LHCN-M2 (cell line): Measurements from ENCODE around the gene ZAR1L. TPM values are rescaled to one million over a fixed set of nuclear protein-coding genes. Genes with fewer than 3 reads are reported as not detected.
A peak's percentile ranks its signal among the peaks of the same experiment; 100 is the strongest.

Experiments
- DNase-seq: peaks from one replicate; pipeline ENCODE4 v3.0.0-alpha.2; 2012; ENCODE audit warnings: low read depth
- total RNA-seq: library from RNA; depleted of rRNA; stranded (reverse); fragments of >200 nt; gene quantifications from 2 replicates; pipeline ENCODE4 v1.2.3, GENCODE V29; 2014

Gene ZAR1L
- total RNA-seq, 1 experiment from 2014 or later = not detected

- DNase-seq = no peak
Measured at GRCh38 chr13:32302461-32302860, 12.7 kb downstream of the ZAR1L start.

GRCh38 chr13:32300920-32301319, 14.2 kb downstream of the ZAR1L start:
- DNase-seq = no peak

GRCh38 chr13:32300406-32300805, 14.8 kb downstream of the ZAR1L start:
- no peak for DNase-seq

GRCh38 chr13:32299893-32300292, 15.3 kb downstream of the ZAR1L start:
- DNase-seq = no peak

- no peak for DNase-seq
Measured at GRCh38 chr13:32298695-32299094, 16.5 kb downstream of the ZAR1L start.

- DNase-seq = peak; percentile 62
Measured at GRCh38 chr13:32297206-32297605, 18.0 kb downstream of the ZAR1L start.

GRCh38 chr13:32285633-32285965, 29.6 kb downstream of the ZAR1L start:
- no peak for DNase-seq

- DNase-seq = peak; percentile 86
Measured at GRCh38 chr13:32284927-32285632, 30.1 kb downstream of the ZAR1L start.

- DNase-seq = no peak
Measured at GRCh38 chr13:32282096-32282711, 33.0 kb downstream of the ZAR1L start.

GRCh38 chr13:32281096-32281495, 34.1 kb downstream of the ZAR1L start:
- DNase-seq = no peak

GRCh38 chr13:32278426-32278825, 36.7 kb downstream of the ZAR1L start:
- DNase-seq = peak; percentile 55

GRCh38 chr13:32277839-32278238, 37.3 kb downstream of the ZAR1L start:
- DNase-seq = no peak

GRCh38 chr13:32272021-32272683, 43.0 kb downstream of the ZAR1L start:
- peak; percentile 13 for DNase-seq

GRCh38 chr13:32267836-32268439, 47.2 kb downstream of the ZAR1L start:
- no peak for DNase-seq

GRCh38 chr13:32266130-32266529, 49.0 kb downstream of the ZAR1L start:
- DNase-seq = no peak

- no peak for DNase-seq
Measured at GRCh38 chr13:32265726-32266125, 49.4 kb downstream of the ZAR1L start.

GRCh38 chr13:32264407-32264806, 50.8 kb downstream of the ZAR1L start:
- DNase-seq = peak; percentile 74

- no peak for DNase-seq
Measured at GRCh38 chr13:32262619-32263018, 52.5 kb downstream of the ZAR1L start.

GRCh38 chr13:32262165-32262564, 53.0 kb downstream of the ZAR1L start:
- DNase-seq = peak; percentile 40

- peak; percentile 86 for DNase-seq
Measured at GRCh38 chr13:32261567-32261966, 53.6 kb downstream of the ZAR1L start.

GRCh38 chr13:32259116-32259515, 56.0 kb downstream of the ZAR1L start:
- DNase-seq = no peak

- no peak for DNase-seq
Measured at GRCh38 chr13:32257649-32258048, 57.5 kb downstream of the ZAR1L start.

- DNase-seq = no peak
Measured at GRCh38 chr13:32256243-32256642, 58.9 kb downstream of the ZAR1L start.
